ENCODE data around the gene PRKACB. TPM values are rescaled to one million over a fixed set of nuclear protein-coding genes. Genes with fewer than 3 reads are reported as not detected.
A peak's percentile ranks its signal among the peaks of the same experiment; 100 is the strongest.
"Not testable (repeated sequence)": the region's sequence is repeated elsewhere in the genome, so short reads cannot be mapped to it uniquely, and the experiment has no call there.

Gene PRKACB
- total RNA-seq, 4 donors from 2014 or later, result 13.3 to 75.1 (median 34.2) TPM

DNA sequence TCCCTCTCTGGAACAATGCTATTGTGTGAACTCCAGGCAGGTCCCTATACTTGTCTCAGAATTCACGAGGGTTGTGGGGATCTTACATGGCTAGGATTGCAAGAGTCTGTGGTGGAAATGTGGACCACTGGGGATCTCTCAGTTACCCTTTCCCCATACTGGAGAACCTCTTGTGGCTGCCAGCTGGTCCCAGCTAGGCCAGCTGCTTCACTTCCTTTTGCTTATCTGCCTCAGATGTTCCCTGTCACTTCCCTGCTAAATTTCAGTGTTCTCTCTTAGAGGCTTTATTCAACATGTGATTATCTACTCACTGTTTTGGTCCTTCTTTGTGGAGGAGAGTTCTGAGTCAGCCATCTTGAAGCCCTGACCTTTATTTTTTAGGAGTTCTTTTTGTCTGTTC, 81.6 kb downstream of the PRKACB start:
- Histone ChIP-seq H3K36me3 (no peaks in the 10 kb centered on the region), H3K9me3 (peaks cover 0 to 5% of the 10 kb centered on the region in 2 donors), H3K27ac (no peak overlapping the region), H3K27me3 (no peaks in the 10 kb centered on the region), H3K4me3 (no peak overlapping the region), H3K4me1 (no peaks in the 10 kb centered on the region)
- TF ChIP-seq POLR2A (IDR thresholded peaks at IDR 0.05), result no peak
- TF ChIP-seq, protein P1, sequence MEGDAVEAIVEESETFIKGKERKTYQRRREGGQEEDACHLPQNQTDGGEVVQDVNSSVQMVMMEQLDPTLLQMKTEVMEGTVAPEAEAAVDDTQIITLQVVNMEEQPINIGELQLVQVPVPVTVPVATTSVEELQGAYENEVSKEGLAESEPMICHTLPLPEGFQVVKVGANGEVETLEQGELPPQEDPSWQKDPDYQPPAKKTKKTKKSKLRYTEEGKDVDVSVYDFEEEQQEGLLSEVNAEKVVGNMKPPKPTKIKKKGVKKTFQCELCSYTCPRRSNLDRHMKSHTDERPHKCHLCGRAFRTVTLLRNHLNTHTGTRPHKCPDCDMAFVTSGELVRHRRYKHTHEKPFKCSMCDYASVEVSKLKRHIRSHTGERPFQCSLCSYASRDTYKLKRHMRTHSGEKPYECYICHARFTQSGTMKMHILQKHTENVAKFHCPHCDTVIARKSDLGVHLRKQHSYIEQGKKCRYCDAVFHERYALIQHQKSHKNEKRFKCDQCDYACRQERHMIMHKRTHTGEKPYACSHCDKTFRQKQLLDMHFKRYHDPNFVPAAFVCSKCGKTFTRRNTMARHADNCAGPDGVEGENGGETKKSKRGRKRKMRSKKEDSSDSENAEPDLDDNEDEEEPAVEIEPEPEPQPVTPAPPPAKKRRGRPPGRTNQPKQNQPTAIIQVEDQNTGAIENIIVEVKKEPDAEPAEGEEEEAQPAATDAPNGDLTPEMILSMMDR (IDR thresholded peaks at IDR 0.05), result no peak
- intact Hi-C loops (cut with DNase I; ENCODE audit: low total_unique reads), result no loop called here
- DNase-seq, result no peak

DNA sequence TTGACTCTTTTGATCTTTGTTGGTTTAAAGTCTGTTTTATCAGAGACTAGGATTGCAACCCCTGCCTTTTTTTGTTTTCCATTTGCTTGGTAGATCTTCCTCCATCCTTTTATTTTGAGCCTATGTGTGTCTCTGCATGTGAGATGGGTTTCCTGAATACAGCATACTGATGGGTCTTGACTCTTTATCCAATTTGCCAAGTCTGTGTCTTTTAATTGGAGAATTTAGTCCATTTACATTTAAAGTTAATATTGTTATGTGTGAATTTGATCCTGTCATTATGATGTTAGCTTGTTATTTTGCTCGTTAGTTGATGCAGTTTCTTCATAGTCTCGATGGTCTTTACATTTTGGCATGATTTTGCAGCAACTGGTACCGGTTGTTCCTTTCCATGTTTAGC, 88.6 kb downstream of the PRKACB start:
- H3K4me1 ChIP-seq; DNase-seq; intact Hi-C loops (cut with DNase I; ENCODE audit: low total_unique reads); H3K4me3 ChIP-seq; H3K27ac ChIP-seq; H3K27me3 ChIP-seq; H3K36me3 ChIP-seq; H3K9me3 ChIP-seq: not testable (repeated sequence)

DNA sequence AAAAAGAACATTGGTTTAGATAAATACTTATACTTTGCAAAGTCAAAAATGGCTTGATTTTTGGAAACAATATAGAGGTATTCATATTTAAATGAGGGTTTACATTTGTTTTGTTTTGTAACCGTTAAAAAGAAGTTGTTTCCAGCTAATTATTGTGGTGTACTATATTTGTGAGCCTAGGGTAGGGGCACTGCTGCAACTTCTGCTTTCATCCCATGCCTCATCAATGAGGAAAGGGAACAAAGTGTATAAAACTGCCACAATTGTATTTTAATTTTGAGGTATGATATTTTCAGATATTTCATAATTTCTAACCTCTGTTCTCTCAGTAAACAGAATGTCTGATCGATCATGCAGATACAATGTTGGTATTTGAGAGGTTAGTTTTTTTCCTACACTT, 92.2 kb downstream of the PRKACB start:
- no peaks in the 10 kb centered on the region for H3K36me3 ChIP-seq
- H3K4me1 ChIP-seq, result no peaks in the 10 kb centered on the region
- no peak for DNase-seq
- H3K27ac ChIP-seq, result no peak overlapping the region
- no peak for TF ChIP-seq POLR2A (IDR thresholded peaks at IDR 0.05)
- TF ChIP-seq, protein P1 (IDR thresholded peaks at IDR 0.05), result no peak
- H3K9me3 ChIP-seq, result no peaks in the 10 kb centered on the region
- H3K4me3 ChIP-seq, result no peak overlapping the region
- intact Hi-C loops (cut with DNase I; ENCODE audit: low total_unique reads), result no loop called here
- H3K27me3 ChIP-seq, result no peaks in the 10 kb centered on the region

DNA sequence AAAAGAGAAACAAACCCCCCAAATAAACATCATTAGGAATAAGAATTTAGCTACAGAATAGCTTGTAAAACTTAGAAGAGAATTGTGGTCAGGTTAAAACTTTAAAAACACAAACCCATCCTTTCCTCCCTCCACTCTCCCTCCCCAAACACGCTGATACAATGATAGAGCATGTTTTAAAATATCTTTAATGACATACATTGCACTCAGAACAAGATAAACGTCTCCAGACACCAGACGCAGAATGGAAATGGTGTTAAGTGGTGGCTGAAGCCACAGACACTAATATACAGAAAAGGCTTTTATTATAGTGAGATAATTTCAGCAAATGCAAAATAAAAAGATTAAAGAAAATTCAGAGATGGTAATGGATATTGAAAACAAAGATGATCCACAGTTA, 98.6 kb downstream of the PRKACB start:
- H3K27me3 ChIP-seq, result no peaks in the 10 kb centered on the region
- H3K36me3 ChIP-seq, result no peaks in the 10 kb centered on the region
- H3K4me3 ChIP-seq, result no peak overlapping the region
- H3K27ac ChIP-seq, result no peak overlapping the region
- no peak for TF ChIP-seq POLR2A (IDR thresholded peaks at IDR 0.05)
- TF ChIP-seq, protein P1 (IDR thresholded peaks at IDR 0.05), result no peak
- H3K9me3 ChIP-seq, result no peaks in the 10 kb centered on the region
- intact Hi-C loops (cut with DNase I; ENCODE audit: low total_unique reads), result no loop called here
- no peak for DNase-seq
- no peaks in the 10 kb centered on the region for H3K4me1 ChIP-seq

DNA sequence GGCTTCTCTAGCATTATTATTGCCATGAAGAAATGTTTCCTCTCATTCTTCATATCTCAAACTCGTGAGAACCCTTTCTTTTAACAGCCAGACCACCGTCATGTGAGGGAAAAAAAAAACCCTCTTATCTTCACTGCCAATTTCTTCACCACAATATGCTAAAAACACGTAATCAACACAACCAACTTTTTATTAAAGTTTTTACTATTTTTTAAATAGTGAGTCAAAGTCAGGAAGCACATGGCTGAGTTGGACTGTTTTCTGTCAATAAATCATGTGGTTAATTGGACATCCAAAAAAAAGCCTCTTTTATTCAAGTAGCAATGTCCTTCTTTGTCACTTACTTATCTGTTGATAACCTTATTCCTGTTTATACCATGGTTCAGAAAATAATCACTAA, 101.5 kb downstream of the PRKACB start:
- H3K4me3 ChIP-seq, result no peak overlapping the region
- no peaks in the 10 kb centered on the region for H3K9me3 ChIP-seq
- H3K27ac ChIP-seq, result peak overlapping the region in 1 of 2 donors; percentile 64
- H3K27me3 ChIP-seq, result no peaks in the 10 kb centered on the region
- DNase-seq, result no peak
- H3K4me1 ChIP-seq, result no peaks in the 10 kb centered on the region
- TF ChIP-seq, protein P1 (IDR thresholded peaks at IDR 0.05), result no peak
- no peak for TF ChIP-seq POLR2A (IDR thresholded peaks at IDR 0.05)
- H3K36me3 ChIP-seq, result no peaks in the 10 kb centered on the region
- intact Hi-C loops (cut with DNase I; ENCODE audit: low total_unique reads), result no loop called here

DNA sequence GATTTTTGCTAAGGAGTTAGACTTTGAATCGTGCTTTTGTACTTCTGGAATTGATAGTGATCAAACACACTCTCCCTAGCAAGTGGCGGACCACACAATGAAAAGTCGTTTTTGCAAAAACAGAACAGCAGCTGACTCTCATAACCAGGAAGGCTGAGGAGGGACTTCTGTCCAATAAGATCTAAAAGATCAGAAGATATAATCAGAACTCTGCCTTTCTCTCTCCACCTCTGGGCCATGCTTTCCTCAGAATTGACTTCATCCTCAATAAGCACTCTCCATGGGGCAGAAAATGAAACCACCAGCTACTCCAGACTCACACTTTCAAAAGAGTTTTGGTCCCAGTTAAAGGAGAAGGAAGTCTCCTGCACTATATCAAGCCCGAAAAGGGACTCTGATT, 102.1 kb downstream of the PRKACB start:
- DNase-seq, result no peak
- Histone ChIP-seq H3K9me3 (no peaks in the 10 kb centered on the region), H3K4me3 (no peak overlapping the region), H3K4me1 (no peaks in the 10 kb centered on the region), H3K27me3 (no peaks in the 10 kb centered on the region), H3K27ac (peak overlapping the region; percentile 19 to 64), H3K36me3 (no peaks in the 10 kb centered on the region)
- intact Hi-C loops (cut with DNase I; ENCODE audit: low total_unique reads), result no loop called here
- no peak for TF ChIP-seq POLR2A (IDR thresholded peaks at IDR 0.05)
- TF ChIP-seq, protein P1 (IDR thresholded peaks at IDR 0.05), result no peak

Data from uterus (tissue), 4 donors.